ENCODE measurements around the gene WDR35.
A peak's percentile ranks its signal among the peaks of the same experiment; 100 is the strongest.

WDR35 gene

GRCh38 chr2:19989342-19989666, 601 bp downstream of the WDR35 start:
- no peak for TF ChIP-seq CTCF (IDR thresholded peaks at IDR 0.05; ENCODE audit: extremely low read depth, missing control alignments)
- DNase-seq (ENCODE audit: low spot score), result no peak

- no peak for DNase-seq (ENCODE audit: low spot score)
- TF ChIP-seq CTCF (IDR thresholded peaks at IDR 0.05; ENCODE audit: extremely low read depth, missing control alignments), result no peak
Measured at GRCh38 chr2:19988600-19988999, 1.3 kb downstream of the WDR35 start.

- no peak for TF ChIP-seq CTCF (IDR thresholded peaks at IDR 0.05; ENCODE audit: extremely low read depth, missing control alignments)
- peak; percentile 55 for DNase-seq (ENCODE audit: low spot score)
Measured at GRCh38 chr2:19987936-19988335, 2.0 kb downstream of the WDR35 start.

GRCh38 chr2:19982268-19982667, 7.6 kb downstream of the WDR35 start:
- no peak for TF ChIP-seq CTCF (IDR thresholded peaks at IDR 0.05; ENCODE audit: extremely low read depth, missing control alignments)
- no peak for DNase-seq (ENCODE audit: low spot score)

GRCh38 chr2:19979932-19980331, 10.0 kb downstream of the WDR35 start:
- DNase-seq (ENCODE audit: low spot score), result no peak
- no peak for TF ChIP-seq CTCF (IDR thresholded peaks at IDR 0.05; ENCODE audit: extremely low read depth, missing control alignments)

GRCh38 chr2:19973466-19973865, 16.4 kb downstream of the WDR35 start:
- no peak for DNase-seq (ENCODE audit: low spot score)
- TF ChIP-seq CTCF (IDR thresholded peaks at IDR 0.05; ENCODE audit: extremely low read depth, missing control alignments), result no peak

GRCh38 chr2:19971691-19972090, 18.2 kb downstream of the WDR35 start:
- DNase-seq (ENCODE audit: low spot score), result no peak
- TF ChIP-seq CTCF (IDR thresholded peaks at IDR 0.05; ENCODE audit: extremely low read depth, missing control alignments), result no peak
